ENCODE measurements around the gene MSMB.
"Not testable (repeated sequence)": the region's sequence is repeated elsewhere in the genome, so short reads cannot be mapped to it uniquely, and the experiment has no call there.

GRCh38 chr10:46087381-46087780 is 41.3 kb upstream of the MSMB start:
- not testable (repeated sequence) for TF ChIP-seq CTCF, EP300 (IDR thresholded peaks at IDR 0.05)

Data from stomach (tissue), 4 donors.